Measurements from ENCODE around the gene DFFB.

GRCh38 chr1:3817821-3818597, 39.3 kb upstream of the DFFB start:
- TF ChIP-seq CTCF (IDR thresholded peaks at IDR 0.05 in 4 of 5, conservative IDR thresholded peaks at IDR 0.05 in 1 of 5), result no peak
- no peak for TF ChIP-seq POLR2A (IDR thresholded peaks at IDR 0.05)
